ENCODE data around the gene KRTAP12-2.
"Not testable (repeated sequence)": the region's sequence is repeated elsewhere in the genome, so short reads cannot be mapped to it uniquely, and the experiment has no call there.

The KRTAP12-2 gene

GRCh38 chr21:44644878-44645277 is 21.8 kb downstream of the KRTAP12-2 start:
- H3K36me3 ChIP-seq (ENCODE audit: insufficient read depth): no peaks in the 10 kb centered on the region
- no peak overlapping the region for H3K4me2 ChIP-seq
- H3K27me3 ChIP-seq (ENCODE audit: insufficient read depth, low read depth): peaks cover 73% of the 10 kb centered on the region
- no peak for TF ChIP-seq CTCF (conservative IDR thresholded peaks at IDR 0.05; ENCODE audit: low read depth, low read length)
- no peaks in the 10 kb centered on the region for H4K20me1 ChIP-seq (ENCODE audit: insufficient read depth)
- H2AFZ ChIP-seq (ENCODE audit: low read depth): no peak overlapping the region
- H3K79me2 ChIP-seq (ENCODE audit: insufficient read depth, low read depth): no peaks in the 10 kb centered on the region
- H3K4me1 ChIP-seq (ENCODE audit: low read depth, poor library complexity, severe bottlenecking): no peaks in the 10 kb centered on the region
- H3K4me3 ChIP-seq (IDR thresholded peaks at IDR 0.05; ENCODE audit: insufficient read depth, low read depth, low read length): no peak overlapping the region
- H3K9ac ChIP-seq: no peak overlapping the region
- no peak overlapping the region for H3K27ac ChIP-seq

- Histone ChIP-seq H3K36me3 (ENCODE audit: insufficient read depth) (no peaks in the 10 kb centered on the region), H3K27ac (no peak overlapping the region), H3K4me1 (ENCODE audit: low read depth, poor library complexity, severe bottlenecking) (no peaks in the 10 kb centered on the region), H3K27me3 (ENCODE audit: insufficient read depth, low read depth) (peaks cover 69% of the 10 kb centered on the region), H3K4me2 (no peak overlapping the region), H3K9ac (no peak overlapping the region), H3K79me2 (ENCODE audit: insufficient read depth, low read depth) (no peaks in the 10 kb centered on the region), H4K20me1 (ENCODE audit: insufficient read depth) (no peaks in the 10 kb centered on the region), H2AFZ (ENCODE audit: low read depth) (no peak overlapping the region), H3K4me3 (IDR thresholded peaks at IDR 0.05; ENCODE audit: insufficient read depth, low read depth, low read length) (no peak overlapping the region)
- no peak for TF ChIP-seq CTCF (conservative IDR thresholded peaks at IDR 0.05; ENCODE audit: low read depth, low read length)
These were observed 22.9 kb downstream of the KRTAP12-2 start for GRCh38 chr21:44643741-44644310.

- H4K20me1 ChIP-seq (ENCODE audit: insufficient read depth): no peaks in the 10 kb centered on the region
- no peak for TF ChIP-seq CTCF (conservative IDR thresholded peaks at IDR 0.05; ENCODE audit: low read depth, low read length)
- no peaks in the 10 kb centered on the region for H3K4me1 ChIP-seq (ENCODE audit: low read depth, poor library complexity, severe bottlenecking)
- no peaks in the 10 kb centered on the region for H3K79me2 ChIP-seq (ENCODE audit: insufficient read depth, low read depth)
- no peak overlapping the region for H3K27ac ChIP-seq
- H2AFZ ChIP-seq (ENCODE audit: low read depth): no peak overlapping the region
- no peak overlapping the region for H3K4me3 ChIP-seq (IDR thresholded peaks at IDR 0.05; ENCODE audit: insufficient read depth, low read depth, low read length)
- no peak overlapping the region for H3K4me2 ChIP-seq
- H3K36me3 ChIP-seq (ENCODE audit: insufficient read depth): no peaks in the 10 kb centered on the region
- H3K27me3 ChIP-seq (ENCODE audit: insufficient read depth, low read depth): peaks cover 47% of the 10 kb centered on the region; the same call in 1 of the 2 replicates
- H3K9ac ChIP-seq: no peak overlapping the region
These were observed 26.0 kb downstream of the KRTAP12-2 start for GRCh38 chr21:44640761-44641160.

- no peaks in the 10 kb centered on the region for H4K20me1 ChIP-seq (ENCODE audit: insufficient read depth)
- no peak overlapping the region for H3K9ac ChIP-seq
- H3K79me2 ChIP-seq (ENCODE audit: insufficient read depth, low read depth): no peaks in the 10 kb centered on the region
- no peak overlapping the region for H3K4me3 ChIP-seq (IDR thresholded peaks at IDR 0.05; ENCODE audit: insufficient read depth, low read depth, low read length)
- no peaks in the 10 kb centered on the region for H3K36me3 ChIP-seq (ENCODE audit: insufficient read depth)
- peaks cover 34% of the 10 kb centered on the region; the same call in 1 of the 2 replicates for H3K27me3 ChIP-seq (ENCODE audit: insufficient read depth, low read depth)
- no peak overlapping the region for H3K4me2 ChIP-seq
- TF ChIP-seq CTCF (conservative IDR thresholded peaks at IDR 0.05; ENCODE audit: low read depth, low read length): no peak
- H3K4me1 ChIP-seq (ENCODE audit: low read depth, poor library complexity, severe bottlenecking): no peaks in the 10 kb centered on the region
- no peak overlapping the region for H2AFZ ChIP-seq (ENCODE audit: low read depth)
- H3K27ac ChIP-seq: no peak overlapping the region
These were observed 27.4 kb downstream of the KRTAP12-2 start for GRCh38 chr21:44639331-44639655.

- not testable (repeated sequence) for H4K20me1 ChIP-seq (ENCODE audit: insufficient read depth); H3K79me2 ChIP-seq (ENCODE audit: insufficient read depth, low read depth); H3K36me3 ChIP-seq (ENCODE audit: insufficient read depth); H3K4me2 ChIP-seq; H3K4me1 ChIP-seq (ENCODE audit: low read depth, poor library complexity, severe bottlenecking); H3K9ac ChIP-seq; H3K4me3 ChIP-seq (IDR thresholded peaks at IDR 0.05; ENCODE audit: insufficient read depth, low read depth, low read length); H3K27ac ChIP-seq; H2AFZ ChIP-seq (ENCODE audit: low read depth)
- peaks cover 36% of the 10 kb centered on the region; the same call in 1 of the 2 replicates for H3K27me3 ChIP-seq (ENCODE audit: insufficient read depth, low read depth)
These were observed 28.0 kb downstream of the KRTAP12-2 start for GRCh38 chr21:44638506-44639330.

GRCh38 chr21:44637851-44638348 is 28.8 kb downstream of the KRTAP12-2 start:
- peaks cover 28% of the 10 kb centered on the region; the same call in 1 of the 2 replicates for H3K27me3 ChIP-seq (ENCODE audit: insufficient read depth, low read depth)
- H2AFZ ChIP-seq (ENCODE audit: low read depth); H3K27ac ChIP-seq; H3K4me1 ChIP-seq (ENCODE audit: low read depth, poor library complexity, severe bottlenecking); H3K9ac ChIP-seq; H3K36me3 ChIP-seq (ENCODE audit: insufficient read depth); H3K4me3 ChIP-seq (IDR thresholded peaks at IDR 0.05; ENCODE audit: insufficient read depth, low read depth, low read length); H4K20me1 ChIP-seq (ENCODE audit: insufficient read depth); H3K79me2 ChIP-seq (ENCODE audit: insufficient read depth, low read depth); H3K4me2 ChIP-seq: not testable (repeated sequence)

Measured in KMS-11 (cell line).